Testis (tissue), 3 donors: Measurements from ENCODE around the gene ANTXR1. TPM values are rescaled to one million over a fixed set of nuclear protein-coding genes. Genes with fewer than 3 reads are reported as not detected.
A peak's percentile ranks its signal among the peaks of the same experiment; 100 is the strongest.

Source experiments
- DNase-seq: peaks from one replicate; pipeline ENCODE4 v3.0.0-alpha.2; 2019
- H3K27ac ChIP-seq, 2 donors: fragments of 200-600 bp; sonication (generic); one replicate each; pipeline ENCODE4 v1.5.1; 2019
- H3K27me3 ChIP-seq: fragments of 200-600 bp; sonication (generic); one replicate; pipeline ENCODE4 v1.5.1; 2019
- H3K36me3 ChIP-seq: fragments of 200-600 bp; sonication (generic); one replicate; pipeline ENCODE4 v1.5.1; 2017; ENCODE audit warnings: low read depth; ENCODE audit errors: missing control alignments
- H3K4me1 ChIP-seq: fragments of 200-600 bp; sonication (generic); one replicate; pipeline ENCODE4 v1.5.1; 2019
- H3K4me3 ChIP-seq, 2 donors: fragments of 200-600 bp; sonication (generic); one replicate each; pipeline ENCODE4 v1.5.1; 2017 to 2019
- H3K9me3 ChIP-seq: fragments of 200-600 bp; sonication (generic); one replicate; pipeline ENCODE4 v1.5.1; 2017
- POLR2A ChIP-seq: fragments of 450-650 bp; IDR thresholded peaks from one replicate; pipeline ENCODE4 v1.6.1; 2017; ENCODE audit warnings: antibody characterized with exemption, mild to moderate bottlenecking, moderate library complexity
- WGBS, 2 donors: methylation state at CpG; one replicate each; pipeline ENCODE4 v1.1.5; 2018; 5-methylcytosine and 5-hydroxymethylcytosine counted together
- intact Hi-C: fragments of 100-400 bp; cut with DNase I; formaldehyde crosslinking; loops from one replicate; pipeline ENCODE4 v1.15.1; 2023; ENCODE audit warnings: low total_unique reads
- polyA plus RNA-seq: library from polyadenylated mRNA; stranded (reverse); fragments of 350-450 nt; fragmentation: Illumina TruSeq; extraction: RNeasy Lipid Tissue Mini Kit (QIAGEN cat#74804); gene quantifications from one replicate; pipeline ENCODE4 v1.2.3, GENCODE V29; 2014; ENCODE audit warnings: low read depth, low replicate concordance; ENCODE audit not compliant: insufficient read depth
- total RNA-seq, 2 donors: library from RNA; depleted of rRNA; stranded (reverse); fragments of >200 nt; gene quantifications; one replicate each; pipeline ENCODE4 v1.2.3, GENCODE V29; 2016
- TF ChIP-seq, protein P1 (sequence below), 3 experiments: fragments of 450-650 bp in 2 of 3; fragments of 200-600 bp in 1 of 3; sonication (generic) in 1 of 3; IDR thresholded peaks; one replicate each; pipeline ENCODE4 v1.5.1; 2016 to 2019; ENCODE audit warnings: antibody characterized with exemption in 3 of 3, mild to moderate bottlenecking in 2 of 3, moderate library complexity in 1 of 3

Gene ANTXR1
- total and polyA plus RNA-seq, 3 donors from 2014 or later = 16.6 to 35.7 (median 20.1) TPM

DNA sequence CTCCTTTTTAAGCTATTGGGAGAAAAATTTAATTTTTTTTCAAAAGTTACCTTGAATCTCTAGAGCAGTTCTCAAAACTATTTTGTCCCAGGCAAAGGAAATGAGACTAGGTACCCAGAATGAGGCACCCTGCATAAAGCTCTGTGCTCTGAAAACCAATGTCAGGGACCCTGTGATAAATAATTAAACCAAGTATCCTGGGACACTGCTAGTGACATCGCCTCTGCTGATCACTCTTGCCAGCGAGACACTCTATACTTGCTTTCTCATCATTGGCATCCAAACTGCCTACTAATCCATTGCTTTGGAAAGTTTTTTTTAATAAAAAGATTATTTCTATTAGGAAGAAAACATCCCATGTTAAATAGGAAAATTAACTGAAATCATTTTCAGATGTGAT is 37.1 kb upstream of the ANTXR1 start:
- intact Hi-C loops = no loop called here
- Histone ChIP-seq H3K27me3 (no peaks in the 10 kb centered on the region), H3K36me3 (no peaks in the 10 kb centered on the region), H3K4me3 (no peak overlapping the region), H3K4me1 (no peaks in the 10 kb centered on the region), H3K9me3 (no peaks in the 10 kb centered on the region), H3K27ac (no peak overlapping the region)
- WGBS, 2 donors = 95 to 97% methylated on average over 2 of the region's 2 CpGs
- TF ChIP-seq, protein P1, sequence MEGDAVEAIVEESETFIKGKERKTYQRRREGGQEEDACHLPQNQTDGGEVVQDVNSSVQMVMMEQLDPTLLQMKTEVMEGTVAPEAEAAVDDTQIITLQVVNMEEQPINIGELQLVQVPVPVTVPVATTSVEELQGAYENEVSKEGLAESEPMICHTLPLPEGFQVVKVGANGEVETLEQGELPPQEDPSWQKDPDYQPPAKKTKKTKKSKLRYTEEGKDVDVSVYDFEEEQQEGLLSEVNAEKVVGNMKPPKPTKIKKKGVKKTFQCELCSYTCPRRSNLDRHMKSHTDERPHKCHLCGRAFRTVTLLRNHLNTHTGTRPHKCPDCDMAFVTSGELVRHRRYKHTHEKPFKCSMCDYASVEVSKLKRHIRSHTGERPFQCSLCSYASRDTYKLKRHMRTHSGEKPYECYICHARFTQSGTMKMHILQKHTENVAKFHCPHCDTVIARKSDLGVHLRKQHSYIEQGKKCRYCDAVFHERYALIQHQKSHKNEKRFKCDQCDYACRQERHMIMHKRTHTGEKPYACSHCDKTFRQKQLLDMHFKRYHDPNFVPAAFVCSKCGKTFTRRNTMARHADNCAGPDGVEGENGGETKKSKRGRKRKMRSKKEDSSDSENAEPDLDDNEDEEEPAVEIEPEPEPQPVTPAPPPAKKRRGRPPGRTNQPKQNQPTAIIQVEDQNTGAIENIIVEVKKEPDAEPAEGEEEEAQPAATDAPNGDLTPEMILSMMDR (IDR thresholded peaks at IDR 0.05) = no peak
- no peak for TF ChIP-seq POLR2A
- DNase-seq = no peak

- Histone ChIP-seq H3K36me3 (no peaks in the 10 kb centered on the region), H3K27ac (no peak overlapping the region), H3K9me3 (no peaks in the 10 kb centered on the region), H3K4me3 (no peak overlapping the region), H3K4me1 (no peaks in the 10 kb centered on the region), H3K27me3 (no peaks in the 10 kb centered on the region)
- intact Hi-C loops = no loop called here
- TF ChIP-seq, protein P1 (IDR thresholded peaks at IDR 0.05) = no peak
- TF ChIP-seq POLR2A = no peak
- DNase-seq = no peak
- 79 to 91% methylated on average over 4 of the region's 4 CpGs for WGBS, 2 donors
These were observed 35.5 kb upstream of the ANTXR1 start for GRCh38 chr2:68977453-68977852.

DNA sequence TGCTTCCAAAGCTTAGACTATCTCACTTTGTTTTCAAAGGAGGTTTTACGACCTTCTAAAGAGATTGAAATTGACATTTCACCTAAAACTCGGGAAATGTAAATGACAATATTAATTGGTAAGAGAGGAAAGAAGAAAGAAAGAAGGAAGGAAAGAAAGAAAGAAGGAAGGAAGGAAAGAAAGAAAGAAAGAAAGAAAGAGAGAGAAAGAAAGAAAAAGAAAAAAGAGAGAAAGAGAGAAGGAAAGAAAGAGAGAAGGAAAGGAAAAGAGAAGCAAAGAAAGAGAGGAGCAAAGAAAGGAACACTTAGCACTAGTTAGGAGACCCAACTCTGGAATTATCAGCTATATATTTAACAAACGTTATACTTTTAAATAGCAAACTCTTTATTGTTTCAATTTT is 34.9 kb upstream of the ANTXR1 start:
- Histone ChIP-seq H3K36me3 (no peaks in the 10 kb centered on the region), H3K27me3 (no peaks in the 10 kb centered on the region), H3K27ac (no peak overlapping the region), H3K4me1 (no peaks in the 10 kb centered on the region), H3K9me3 (no peaks in the 10 kb centered on the region), H3K4me3 (no peak overlapping the region)
- TF ChIP-seq, protein P1 (IDR thresholded peaks at IDR 0.05) = no peak
- no peak for DNase-seq
- intact Hi-C loops = no loop called here
- WGBS, 2 donors = 74 to 75% methylated on average over 3 of the region's 3 CpGs

- H3K9me3 ChIP-seq = no peaks in the 10 kb centered on the region
- H3K27ac ChIP-seq = no peak overlapping the region
- H3K4me3 ChIP-seq = no peak overlapping the region
- H3K27me3 ChIP-seq = no peaks in the 10 kb centered on the region
- H3K36me3 ChIP-seq = no peaks in the 10 kb centered on the region
- TF ChIP-seq POLR2A = no peak
- TF ChIP-seq, protein P1 (IDR thresholded peaks at IDR 0.05) = no peak
- intact Hi-C loops = no loop called here
- no peak for DNase-seq
- H3K4me1 ChIP-seq = no peaks in the 10 kb centered on the region
- WGBS, 2 donors = 68 to 70% methylated on average over 1 of the region's 1 CpG
These were observed 32.0 kb upstream of the ANTXR1 start for GRCh38 chr2:68980956-68981355.

DNA sequence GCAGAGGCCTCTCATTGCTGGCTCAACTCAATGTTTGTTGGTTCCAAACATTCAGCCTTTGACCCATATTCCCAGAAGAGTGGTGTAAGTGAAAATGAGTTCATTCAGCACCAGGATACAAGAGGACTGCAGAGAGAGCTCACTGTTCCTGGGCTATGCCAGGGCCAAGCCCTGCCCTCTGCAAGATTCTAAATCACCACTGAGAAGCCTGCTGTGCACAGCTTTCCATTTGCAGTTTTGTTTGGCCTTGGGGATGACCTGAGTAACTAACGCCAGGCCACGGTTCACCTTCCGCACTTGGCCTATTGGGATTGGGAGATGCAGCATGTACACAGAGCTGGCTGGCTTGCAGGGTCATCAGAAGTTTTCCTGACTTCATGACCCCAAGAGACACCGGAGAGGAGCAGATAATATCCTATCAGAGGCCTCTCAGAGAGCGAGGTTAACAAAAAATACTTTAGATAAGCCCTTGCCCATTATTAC is 25.9 kb upstream of the ANTXR1 start:
- TF ChIP-seq, protein P1 (IDR thresholded peaks at IDR 0.05) = no peak
- no peak for TF ChIP-seq POLR2A
- H3K4me3 ChIP-seq = no peak overlapping the region
- 40 to 45% methylated on average over 5 of the region's 5 CpGs for WGBS, 2 donors
- no peak overlapping the region for H3K27ac ChIP-seq
- H3K9me3 ChIP-seq = no peaks in the 10 kb centered on the region
- no peaks in the 10 kb centered on the region for H3K36me3 ChIP-seq
- no peaks in the 10 kb centered on the region for H3K4me1 ChIP-seq
- DNase-seq = peak; percentile 18
- no peaks in the 10 kb centered on the region for H3K27me3 ChIP-seq
- intact Hi-C loops = no loop called here
